NCI-H2196 treated with DMSO at 0.1 percent for 48 hours (cell line): ENCODE data around the gene VSX1.

Experiments used
- DNase-seq: peaks from one replicate; lab custom pipeline; 2025; ENCODE audit not compliant: unreplicated experiment; lab: John Stamatoyannopoulos, UW

Gene VSX1

DNA sequence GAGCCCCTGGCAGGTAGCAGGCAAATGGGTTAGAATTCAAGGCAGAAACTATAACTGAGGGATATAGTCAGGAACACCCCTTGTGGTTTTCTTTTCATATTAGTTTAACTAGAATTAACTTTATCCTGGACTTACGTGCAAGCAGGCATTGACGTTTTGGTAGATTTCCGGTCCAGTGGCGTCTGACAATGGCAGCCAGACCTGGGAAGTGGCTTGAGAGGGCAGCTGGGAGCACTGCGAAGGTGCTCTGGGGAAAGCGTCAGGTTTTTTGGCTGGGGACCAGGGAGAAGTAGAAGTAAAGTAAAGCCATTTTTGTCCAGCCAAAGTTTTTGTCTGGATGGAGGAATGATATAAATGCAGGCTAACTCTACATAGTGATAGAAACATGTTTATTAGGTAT lies 15.6 kb downstream of the VSX1 start:
- peak; percentile 49 for DNase-seq

DNA sequence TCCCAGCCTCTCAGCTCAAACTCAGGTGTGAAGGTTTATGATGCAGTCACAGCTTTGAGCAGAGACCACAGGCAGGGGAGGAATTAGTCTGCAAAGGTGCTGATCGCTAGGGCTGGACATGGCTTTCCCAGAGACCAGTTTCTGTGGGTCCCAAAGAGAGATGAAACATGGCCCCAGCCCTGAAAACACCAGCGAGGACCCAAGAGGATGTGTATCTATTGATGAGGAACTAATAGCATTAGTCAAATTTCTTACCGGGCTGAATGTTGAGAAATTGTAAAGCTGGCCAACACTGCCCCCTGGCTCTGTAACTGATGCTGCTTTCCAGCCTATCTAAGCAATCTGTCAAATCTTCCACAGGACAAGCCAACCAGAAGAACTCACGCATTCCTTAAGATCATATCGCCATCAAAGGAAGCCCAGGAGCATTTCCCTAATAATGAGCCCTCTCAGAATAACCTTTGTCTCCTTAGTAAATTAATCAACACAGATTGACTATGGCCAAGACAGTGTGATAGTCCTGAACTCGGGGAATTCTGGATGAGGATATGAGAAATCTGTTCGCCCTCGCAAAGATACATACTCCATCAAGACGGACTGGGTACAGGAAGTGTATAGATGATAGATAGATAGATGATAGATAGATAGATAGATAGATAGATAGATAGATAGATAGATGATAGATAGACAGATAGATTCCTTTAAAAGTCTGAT lies 16.2 kb downstream of the VSX1 start:
- DNase-seq = peak; percentile 26

DNA sequence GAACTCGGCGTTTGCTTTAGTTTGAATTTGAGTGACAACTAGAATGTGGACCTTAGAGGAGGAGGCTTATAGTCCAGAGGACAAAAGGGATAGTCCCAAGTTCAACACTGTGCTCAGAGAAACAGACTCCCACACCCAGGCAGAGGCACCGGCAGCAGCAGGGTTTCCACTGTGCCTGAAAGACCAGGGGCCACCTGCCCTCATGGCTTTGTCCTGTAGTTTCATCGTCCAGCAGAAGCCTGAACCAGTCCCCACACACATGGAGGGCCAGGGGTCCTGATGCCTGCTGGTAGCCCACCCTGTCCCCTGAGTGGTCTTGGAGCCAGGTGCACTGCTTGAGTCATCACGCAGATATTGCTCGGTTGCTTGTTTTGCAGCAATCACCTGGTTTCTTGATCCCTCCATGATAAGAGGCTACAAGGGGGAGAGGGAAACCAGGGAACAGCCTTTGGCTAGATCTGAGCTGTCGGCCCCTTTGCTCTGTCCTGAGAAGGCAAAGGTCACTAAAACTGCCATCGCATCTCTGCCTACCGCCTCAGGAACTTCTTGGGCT lies 16.8 kb downstream of the VSX1 start:
- DNase-seq = no peak

DNA sequence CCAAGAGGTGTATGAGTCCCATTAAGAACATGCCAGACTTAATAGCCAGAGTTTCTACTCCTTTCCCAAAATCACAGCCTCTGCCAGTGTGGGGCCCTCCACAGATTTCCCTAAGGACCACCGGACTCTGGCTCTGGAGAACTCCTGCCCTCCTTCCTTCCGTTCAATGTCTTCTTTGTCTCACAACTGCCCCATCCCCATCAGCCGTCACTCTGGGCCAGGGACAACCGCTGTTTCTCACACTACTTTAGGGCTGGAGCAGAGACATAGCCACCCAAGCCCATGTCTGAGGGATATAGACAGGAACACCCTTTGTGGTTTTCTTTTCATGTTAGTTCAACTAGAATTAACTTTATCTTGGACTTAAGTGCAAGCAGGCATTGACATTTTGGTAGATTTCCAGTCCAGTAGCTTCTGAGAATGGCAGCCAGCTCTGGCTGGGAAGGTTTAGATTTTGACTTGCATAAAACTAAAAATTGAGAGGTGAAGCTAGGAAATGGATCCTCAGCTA lies 17.3 kb downstream of the VSX1 start:
- DNase-seq = no peak

DNA sequence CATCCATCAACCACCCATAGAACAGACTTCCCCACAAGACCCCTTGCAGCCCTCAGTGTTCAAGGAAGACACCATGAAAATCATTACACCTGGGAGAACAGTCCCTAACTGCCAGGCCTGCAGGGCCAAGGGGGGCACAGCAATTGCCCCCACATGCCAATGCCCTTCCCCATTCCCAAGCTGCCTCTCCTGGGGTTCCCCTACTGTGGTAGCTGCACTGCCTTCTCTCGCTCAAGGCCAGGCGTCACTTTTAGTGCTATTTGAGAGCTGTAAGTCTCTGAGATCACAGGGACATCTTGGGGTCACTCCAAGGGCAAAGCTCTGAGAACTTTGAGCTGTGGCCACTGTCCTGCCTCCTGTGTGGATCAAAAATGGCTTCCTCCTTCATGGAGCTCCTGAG lies 18.0 kb downstream of the VSX1 start:
- DNase-seq = no peak

DNA sequence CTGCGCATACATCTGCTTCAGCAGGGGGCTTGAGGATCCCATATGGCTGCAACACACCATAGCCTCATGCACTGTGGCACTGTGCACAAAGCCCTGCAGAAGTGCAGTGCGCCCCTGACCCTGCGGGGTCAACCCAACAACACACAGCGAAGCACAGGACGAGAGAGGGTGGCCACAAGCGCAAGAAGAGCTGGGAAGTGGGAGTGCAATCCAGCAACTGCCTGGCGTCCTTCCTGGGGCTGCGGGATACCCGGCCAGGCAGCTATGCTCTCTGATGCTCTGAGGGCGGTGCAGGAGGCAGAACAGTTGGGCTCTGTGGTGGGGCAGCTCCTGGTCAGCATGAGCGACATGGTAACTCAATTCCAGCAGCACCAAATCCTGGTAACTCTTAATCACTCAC lies 18.4 kb downstream of the VSX1 start:
- DNase-seq = no peak

DNA sequence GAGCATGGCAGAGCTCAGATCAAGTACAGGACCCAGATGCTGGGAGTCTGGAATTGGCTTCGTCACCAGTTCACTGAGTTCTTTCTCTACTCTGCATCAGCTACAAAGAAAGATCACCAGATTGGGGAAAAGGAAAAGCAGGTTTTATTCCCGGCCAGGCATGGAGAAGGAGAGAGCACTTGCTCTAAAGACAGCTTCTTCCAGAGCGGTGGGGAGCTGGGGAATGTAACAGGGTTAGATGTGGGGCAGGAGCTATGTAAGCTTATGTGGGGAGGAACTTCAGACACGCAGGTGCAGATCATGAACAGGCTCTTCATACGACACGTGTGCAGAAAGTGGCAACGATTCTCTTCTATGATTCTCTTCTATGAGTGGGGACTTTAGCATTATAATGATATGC lies 19.1 kb downstream of the VSX1 start:
- DNase-seq = no peak

DNA sequence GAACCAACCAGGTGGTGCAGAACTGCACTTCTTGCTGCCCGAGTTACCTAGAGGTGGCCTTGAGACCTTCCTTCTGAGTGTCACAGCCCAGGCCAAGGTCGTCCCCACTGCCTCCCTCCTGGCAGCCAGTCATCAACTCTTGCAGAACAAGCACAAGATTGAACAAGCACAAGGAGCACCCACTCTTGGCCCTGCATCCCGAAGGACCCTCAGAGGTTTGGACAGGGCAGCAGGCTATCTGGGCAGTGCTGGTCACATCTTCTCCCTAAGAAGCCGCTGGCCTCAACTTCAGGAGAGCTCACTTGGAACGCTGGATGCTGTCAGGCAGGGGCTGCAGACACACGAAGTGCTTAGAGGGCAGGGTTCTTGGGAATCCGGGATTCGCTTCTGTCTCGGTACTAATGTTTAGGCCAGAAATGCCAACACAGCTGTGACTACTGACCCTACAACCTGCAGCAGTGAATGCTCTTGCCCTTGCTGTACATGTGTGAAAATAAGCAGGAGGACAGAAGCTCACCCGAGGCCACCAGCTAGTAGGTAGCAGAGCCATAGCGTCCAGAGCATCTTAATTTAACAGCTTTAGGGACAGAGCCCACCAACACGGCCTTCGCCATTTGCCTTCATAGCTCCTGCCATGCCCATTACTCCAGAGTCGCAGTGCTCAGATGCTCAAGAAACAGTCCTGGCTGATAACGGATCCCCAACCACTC lies 20.0 kb downstream of the VSX1 start:
- no peak for DNase-seq

DNA sequence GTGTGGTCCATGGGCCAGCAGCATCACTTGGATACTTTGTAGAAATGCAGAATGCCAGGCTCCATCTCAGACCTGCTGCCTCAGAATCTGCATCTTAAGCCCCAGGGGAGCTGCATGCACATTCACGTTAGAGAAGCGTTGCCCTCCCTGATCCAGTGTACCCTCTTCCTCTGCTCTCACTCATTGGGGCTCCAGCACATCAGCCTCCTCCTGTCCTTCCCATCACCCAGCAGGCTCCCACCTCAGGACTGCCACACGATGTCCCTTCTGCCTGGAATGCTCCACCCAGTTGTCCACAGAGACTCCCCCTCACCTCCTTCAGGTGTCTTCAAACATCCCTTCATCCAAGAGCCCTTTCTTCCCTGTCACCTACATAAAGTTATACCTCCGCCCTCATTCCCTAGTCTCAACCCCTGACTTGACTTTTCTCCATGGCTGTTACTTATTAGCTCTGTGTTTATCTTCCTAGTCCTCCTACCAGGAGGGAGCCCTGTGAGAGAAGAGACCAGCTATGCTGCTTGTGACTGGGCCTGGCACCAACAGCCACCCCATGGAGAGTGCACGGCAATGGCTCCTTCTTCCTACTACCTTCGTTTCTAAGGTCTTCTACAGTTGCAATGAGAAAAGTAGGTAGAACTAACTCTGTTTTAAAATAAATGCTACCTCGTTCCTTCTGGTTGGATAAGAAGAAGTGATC lies 20.7 kb downstream of the VSX1 start:
- DNase-seq = no peak

DNA sequence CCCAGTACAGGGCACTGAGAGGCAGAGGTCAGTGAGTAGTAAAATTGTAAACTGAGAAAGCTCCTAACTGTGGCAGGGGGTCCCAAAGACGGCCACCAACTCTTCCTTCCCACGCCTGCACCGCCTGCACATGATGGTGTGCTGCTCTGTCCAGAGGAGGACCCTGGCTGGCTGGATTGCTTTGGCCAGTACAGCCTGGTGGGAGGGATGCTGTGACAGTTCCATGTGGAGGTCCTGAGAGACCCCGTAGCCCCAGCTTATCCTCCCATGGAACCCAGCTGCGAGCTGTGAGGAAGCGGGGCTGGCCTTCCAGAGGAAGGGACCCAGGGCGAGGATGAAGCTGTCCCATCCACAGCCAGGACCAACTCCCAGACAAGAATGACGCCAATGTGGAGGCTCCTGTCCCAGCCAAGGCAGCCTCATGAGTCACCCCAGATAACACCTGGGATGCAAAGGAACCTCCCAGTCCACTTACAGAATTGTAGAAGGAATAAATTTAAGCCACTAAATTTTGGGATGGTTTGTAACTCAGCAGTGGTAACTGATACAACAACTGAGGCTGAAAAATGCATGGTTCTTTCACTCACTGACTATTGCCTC lies 22.0 kb downstream of the VSX1 start:
- DNase-seq = no peak

DNA sequence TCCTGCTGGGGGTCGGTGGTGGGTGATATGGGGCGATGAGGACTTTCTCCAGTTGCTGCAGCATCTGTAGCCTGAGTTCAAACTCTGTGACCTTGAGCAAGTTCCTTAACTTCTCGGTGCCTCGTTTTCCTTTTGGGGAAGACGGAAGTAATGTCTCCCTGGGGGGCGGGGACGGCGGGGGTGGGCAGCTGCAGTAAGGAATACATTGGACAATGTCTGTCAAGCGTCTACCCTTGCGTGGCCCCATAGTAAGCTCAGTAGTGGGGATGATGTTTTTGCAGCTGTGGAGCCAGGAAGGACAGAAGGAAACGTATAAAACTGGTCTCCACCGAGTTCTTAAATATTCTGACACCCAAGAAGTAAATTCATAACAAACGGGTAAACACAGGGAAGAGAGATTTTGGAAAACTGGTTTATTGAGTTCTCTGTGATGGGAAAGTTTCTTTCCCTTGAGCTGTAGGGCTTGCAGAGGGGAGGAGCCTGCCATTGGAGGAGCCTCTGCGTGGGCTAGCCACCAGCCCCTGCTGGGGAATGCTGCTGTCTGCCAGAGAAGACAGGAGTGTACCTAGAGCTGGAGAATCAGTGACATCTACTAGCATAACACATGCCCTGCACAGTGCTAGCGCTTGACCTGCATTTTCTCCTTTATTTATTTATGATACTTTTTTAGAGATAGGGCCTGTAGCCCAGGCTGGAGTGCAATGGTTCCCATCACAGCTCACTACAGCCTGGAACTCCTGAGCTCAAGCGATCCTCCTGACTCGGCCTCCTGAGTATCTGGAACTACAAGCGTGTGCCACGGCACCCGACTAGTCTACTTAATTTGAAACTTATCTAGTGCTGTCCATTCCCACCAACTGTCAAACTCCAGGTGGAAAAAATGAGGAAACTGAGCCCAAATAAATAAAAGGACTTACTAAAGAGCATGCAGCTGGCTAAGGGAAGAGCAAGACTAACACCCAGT lies 22.8 kb downstream of the VSX1 start:
- DNase-seq = no peak

DNA sequence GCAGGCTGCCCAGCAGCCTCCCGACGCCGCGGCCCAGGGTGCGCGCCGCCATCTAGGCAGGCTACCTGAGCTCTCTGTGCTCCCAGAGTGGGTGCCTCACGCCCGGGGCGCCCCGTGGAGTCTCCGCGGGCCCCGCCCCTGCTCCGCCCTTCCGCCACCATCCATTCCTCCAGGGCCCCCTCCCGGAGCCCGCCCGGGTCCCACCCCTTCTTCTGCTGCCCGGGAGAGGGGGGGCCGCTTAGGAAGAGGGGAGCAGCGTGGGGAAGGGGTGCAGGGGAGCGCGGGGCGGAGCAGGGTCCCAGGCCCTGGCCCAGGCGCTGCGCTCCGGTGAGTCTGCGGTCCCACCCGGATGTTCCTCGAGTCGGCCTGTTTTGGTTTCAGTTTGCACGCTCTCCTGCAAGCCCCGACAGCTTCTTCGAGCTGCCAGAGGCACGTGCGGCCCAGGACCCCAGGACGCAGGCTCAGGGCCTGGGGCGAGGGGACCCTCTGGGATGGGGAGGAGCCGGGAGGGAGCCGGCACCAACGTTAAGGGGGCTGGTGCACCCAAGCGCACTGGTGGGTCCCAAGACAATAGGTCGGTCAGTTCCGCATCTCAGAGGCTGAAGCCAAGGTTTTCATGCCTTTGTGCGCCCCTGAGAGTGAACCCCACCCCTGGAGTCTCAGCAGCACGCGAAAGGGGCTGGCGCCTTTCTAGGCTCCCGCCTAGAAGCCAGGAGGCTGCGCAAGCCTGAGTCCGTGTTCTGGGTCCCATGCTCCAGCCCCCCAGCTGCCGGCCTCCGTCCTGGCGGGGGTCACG lies 23.7 kb downstream of the VSX1 start, which contains the start of gene ACSS1:
Gene ACSS1 (minus strand): TSS at position 89 of the 796 bp plus-strand sequence. CDS start 37 bp downstream, at position 52.
- peak; percentile 13 for DNase-seq

DNA sequence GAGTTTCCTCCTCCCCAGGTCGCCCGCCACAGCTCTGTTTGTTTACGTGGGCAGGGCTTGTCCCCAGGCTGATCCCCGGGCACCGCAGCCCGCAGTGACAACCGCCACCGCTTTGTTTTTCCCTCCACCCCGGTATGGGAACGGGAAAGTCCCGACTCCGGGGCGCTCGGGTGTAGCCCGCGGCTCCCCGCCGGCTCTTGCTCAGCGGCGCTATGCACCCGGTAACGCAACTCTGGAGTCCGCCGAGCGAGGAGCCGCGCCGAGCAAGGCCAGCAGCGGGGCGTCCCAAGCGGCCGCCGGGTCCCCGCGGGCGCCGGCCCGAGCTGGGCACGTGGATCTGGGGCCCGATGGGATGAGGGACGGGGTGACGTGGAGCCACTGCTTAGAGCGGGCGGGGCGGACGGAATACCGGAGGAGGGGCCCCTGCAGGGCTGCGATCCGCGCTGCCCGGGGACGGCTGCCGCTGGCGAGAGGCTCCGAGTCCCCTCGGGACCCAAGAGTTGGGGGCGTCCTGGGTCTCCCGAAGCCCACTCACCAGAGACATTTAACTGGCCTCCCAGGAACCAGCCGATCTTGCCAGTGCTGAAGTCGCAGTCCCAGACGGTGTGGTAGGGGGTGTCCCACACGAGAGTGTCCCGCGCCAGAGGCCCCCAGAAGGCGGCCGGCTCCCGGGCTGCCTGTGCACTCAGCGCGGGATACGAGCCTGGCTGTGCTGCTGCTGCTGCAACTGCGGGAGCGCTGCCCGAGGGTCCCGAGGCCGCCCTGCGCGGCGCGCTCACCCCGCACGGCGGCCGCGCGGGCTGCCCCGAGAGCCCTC lies 24.5 kb downstream of the VSX1 start:
- no peak for DNase-seq

DNA sequence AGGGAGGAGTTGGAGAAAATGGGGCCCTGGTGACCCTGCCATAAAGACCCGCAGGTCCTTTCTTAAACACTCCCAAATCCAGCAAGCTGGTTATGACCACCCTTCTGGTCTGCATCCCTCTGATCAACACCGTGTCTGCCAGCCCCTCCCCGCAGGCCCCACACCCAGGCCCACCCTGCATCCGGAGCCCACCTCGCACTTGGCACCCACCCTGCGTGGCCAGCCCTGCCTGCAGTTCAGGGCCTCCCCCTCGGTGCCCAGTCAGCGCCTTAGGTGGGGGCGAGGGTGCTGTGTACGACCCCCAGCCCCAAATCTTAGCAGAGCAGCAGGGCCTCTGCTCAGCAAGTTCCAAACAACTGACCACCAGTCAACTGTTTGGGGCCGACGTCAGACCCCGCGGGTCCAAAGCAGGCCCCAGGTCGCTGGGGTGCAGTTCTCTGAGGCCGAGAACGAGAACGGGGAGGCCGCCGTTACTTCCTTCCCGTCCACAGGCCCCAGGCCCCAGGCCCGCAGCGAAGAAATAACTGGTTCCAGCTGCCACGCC lies 25.2 kb downstream of the VSX1 start:
- no peak for DNase-seq

DNA sequence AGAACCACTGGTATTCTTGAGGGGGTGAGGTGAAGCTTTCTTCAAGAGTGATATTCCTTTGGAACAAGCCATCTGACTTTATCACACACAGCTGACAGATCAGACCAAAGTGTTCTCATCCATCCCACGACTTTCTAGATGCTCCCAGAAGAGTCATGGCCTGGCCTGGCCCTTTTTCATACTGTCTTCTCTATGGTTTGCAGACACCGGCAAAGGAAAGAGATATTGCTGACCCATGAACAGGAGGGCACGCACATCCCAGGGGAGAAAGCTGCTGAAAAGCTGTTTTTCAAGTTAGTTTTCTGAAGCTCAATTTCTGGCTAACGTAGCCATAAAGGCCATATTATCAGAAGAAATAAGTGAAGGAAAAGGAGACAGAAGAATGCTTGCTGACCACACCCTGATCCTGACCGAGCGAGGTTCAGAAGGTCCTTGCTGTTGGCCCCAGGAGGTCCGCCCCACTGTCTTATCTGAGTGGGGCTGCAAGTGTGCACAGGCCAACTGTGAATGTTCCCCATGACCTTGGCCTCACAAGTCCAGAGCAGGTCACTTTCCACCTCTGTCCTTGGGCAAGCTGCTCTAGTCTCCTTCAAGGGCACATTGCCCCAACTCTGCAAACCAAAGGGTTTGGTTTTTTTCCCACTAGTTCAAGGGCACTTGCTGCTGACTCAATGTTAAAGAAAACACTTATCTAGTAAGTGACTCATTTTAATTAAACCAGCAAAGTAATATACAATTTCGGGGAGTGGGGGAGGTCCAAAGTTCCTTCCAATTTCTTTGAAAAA lies 26.0 kb downstream of the VSX1 start:
- DNase-seq = no peak

DNA sequence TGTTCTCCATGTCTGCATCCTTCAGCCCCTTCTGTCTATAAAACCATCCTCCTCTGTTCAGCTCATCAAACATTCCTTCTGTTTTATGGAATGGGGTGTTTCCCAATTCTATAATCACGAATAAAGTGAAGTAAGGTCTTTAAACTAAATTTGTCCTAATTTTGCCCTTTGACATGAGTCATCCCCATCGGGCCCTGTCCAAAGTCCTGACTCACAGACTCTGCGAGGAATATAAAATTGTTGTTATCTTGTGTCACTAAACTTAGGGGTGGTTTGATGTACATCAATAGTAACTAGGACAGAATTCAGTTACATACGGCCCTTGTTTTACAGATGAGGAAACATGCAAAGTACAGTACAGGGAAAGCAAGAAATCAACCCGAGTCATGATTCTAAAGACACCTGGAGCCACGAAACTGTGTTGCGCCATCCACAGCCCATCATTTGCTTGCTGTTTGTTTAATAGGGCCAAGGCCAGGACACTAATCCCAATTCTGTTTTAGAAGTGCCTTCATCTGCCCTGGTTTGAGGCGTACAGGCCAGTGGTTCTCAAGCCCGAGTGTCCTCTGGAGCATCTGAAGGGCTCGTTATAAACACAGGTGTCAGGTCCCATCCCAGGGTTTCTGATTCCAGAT lies 26.8 kb downstream of the VSX1 start:
- DNase-seq = no peak
